Measurements from ENCODE around the gene MRAP2.
"Not testable (repeated sequence)": the region's sequence is repeated elsewhere in the genome, so short reads cannot be mapped to it uniquely, and the experiment has no call there.

MRAP2 gene

GRCh38 chr6:84035484-84035883, 1.9 kb downstream of the MRAP2 start:
- no peak for DNase-seq

GRCh38 chr6:84037425-84038089, 4.0 kb downstream of the MRAP2 start:
- DNase-seq, result no peak

GRCh38 chr6:84042603-84043002, 9.0 kb downstream of the MRAP2 start:
- no peak for DNase-seq

GRCh38 chr6:84043555-84043954, 10.0 kb downstream of the MRAP2 start:
- DNase-seq, result no peak

GRCh38 chr6:84046755-84047154, 13.2 kb downstream of the MRAP2 start:
- DNase-seq, result no peak

- no peak for DNase-seq
Observed at GRCh38 chr6:84048588-84048987, 15.0 kb downstream of the MRAP2 start.

- no peak for DNase-seq
Observed at GRCh38 chr6:84050408-84050807, 16.8 kb downstream of the MRAP2 start.

GRCh38 chr6:84052204-84052882, 18.8 kb downstream of the MRAP2 start:
- DNase-seq, result no peak

- DNase-seq, result no peak
Observed at GRCh38 chr6:84052883-84053241, 19.3 kb downstream of the MRAP2 start.

GRCh38 chr6:84055647-84056046, 22.1 kb downstream of the MRAP2 start:
- DNase-seq, result no peak

GRCh38 chr6:84057908-84058307, 24.3 kb downstream of the MRAP2 start:
- DNase-seq, result no peak

- no peak for DNase-seq
Observed at GRCh38 chr6:84059082-84059481, 25.5 kb downstream of the MRAP2 start.

GRCh38 chr6:84061174-84061573, 27.6 kb downstream of the MRAP2 start:
- no peak for DNase-seq

- DNase-seq, result no peak
Observed at GRCh38 chr6:84061613-84062398, 28.2 kb downstream of the MRAP2 start.

- no peak for DNase-seq
Observed at GRCh38 chr6:84062519-84063154, 29.1 kb downstream of the MRAP2 start.

- no peak for DNase-seq
Observed at GRCh38 chr6:84065693-84066290, 32.2 kb downstream of the MRAP2 start.

- no peak for DNase-seq
Observed at GRCh38 chr6:84066536-84066935, 33.0 kb downstream of the MRAP2 start.

GRCh38 chr6:84068873-84069272, 35.3 kb downstream of the MRAP2 start:
- DNase-seq, result not testable (repeated sequence)

- DNase-seq, result no peak
Observed at GRCh38 chr6:84072442-84072997, 38.9 kb downstream of the MRAP2 start.

- DNase-seq, result no peak
Observed at GRCh38 chr6:84074988-84075781, 41.6 kb downstream of the MRAP2 start.

- no peak for DNase-seq
Observed at GRCh38 chr6:84077645-84078044, 44.1 kb downstream of the MRAP2 start.

- no peak for DNase-seq
Observed at GRCh38 chr6:84078335-84078734, 44.8 kb downstream of the MRAP2 start.
